Measurements from ENCODE around the gene ADCYAP1R1.

The ADCYAP1R1 gene

DNA sequence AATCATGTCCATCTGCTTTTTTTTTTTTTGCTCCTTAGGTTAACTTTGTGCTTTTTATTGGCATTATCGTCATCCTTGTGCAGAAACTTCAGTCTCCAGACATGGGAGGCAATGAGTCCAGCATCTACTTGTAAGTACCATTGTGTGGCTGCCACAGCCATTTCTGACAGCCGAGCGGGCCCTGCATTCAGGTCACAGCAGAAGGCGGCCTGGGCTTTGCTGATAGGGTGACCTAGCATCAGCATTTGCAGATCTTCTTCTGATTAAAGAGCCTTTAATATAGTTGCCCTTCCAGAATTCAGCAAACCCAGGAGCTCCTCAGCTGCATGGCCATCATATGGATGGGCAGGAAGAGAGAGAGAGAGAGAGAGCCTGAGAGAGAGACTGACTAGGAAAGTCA is 40.5 kb downstream of the ADCYAP1R1 start:
- no peak for DNase-seq

GRCh38 chr7:31093282-31093681 is 41.2 kb downstream of the ADCYAP1R1 start:
- DNase-seq: no peak

DNA sequence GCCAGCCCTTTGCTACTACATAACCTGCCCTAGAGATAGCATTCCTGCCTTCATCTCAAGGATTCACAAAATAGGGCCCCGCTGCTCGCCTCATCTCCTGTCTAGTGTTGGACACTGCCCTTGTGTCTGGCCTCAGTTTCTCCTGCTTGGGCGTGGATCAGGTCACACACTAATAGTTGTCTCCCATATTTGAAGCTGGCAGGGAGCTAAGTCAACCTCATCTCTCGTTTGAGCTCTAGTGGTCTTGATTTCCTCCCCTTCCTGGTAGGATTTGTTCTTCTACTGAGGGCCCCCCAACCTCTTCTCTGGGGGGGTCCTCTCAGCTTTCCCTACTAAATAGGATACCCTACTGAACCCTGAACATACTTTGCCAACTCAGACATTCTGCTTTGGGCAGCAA is 42.2 kb downstream of the ADCYAP1R1 start:
- DNase-seq: no peak

DNA sequence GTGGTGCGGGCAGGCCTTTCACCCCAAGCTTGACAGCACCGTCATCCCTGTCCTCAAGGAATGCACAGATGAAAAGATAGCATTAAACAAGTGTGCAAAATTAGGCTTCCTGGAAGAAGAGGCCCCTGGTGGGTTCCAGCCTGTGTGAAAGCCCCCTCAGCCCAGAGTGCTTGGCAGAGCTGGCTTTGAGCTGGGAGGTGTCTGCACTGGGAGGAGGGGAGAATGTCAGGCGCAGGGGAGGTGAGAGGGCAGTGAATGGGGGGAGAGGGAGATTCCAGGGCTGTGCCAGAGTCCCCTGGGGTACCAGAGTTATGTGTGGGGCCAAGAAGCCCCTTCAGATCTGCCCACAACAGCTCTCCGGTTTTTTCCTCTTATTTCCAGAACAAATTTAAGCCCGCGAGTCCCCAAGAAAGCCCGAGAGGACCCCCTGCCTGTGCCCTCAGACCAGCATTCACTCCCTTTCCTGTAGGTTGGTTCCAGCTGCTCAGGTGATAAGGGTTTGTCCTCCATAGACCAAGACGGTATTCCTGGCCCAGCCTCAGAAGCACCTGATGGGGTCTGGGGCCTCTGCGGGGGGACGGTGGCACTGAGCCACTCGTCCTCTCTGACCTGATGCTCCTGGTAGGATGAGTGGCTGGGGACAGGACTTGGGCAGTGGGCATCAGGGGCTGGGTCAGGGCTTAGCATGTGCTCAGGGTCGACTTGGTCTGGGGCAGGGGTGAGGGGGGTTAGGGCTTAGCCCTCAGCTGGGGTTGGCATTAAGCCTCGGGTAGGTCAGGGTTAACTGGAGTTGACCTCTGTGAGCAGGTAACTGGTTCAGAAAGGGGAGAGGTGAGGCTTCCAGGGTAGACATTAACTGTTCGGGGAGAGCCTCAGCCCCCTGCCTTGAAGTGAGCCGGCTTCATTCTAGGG is 43.4 kb downstream of the ADCYAP1R1 start:
- no peak for DNase-seq

DNA sequence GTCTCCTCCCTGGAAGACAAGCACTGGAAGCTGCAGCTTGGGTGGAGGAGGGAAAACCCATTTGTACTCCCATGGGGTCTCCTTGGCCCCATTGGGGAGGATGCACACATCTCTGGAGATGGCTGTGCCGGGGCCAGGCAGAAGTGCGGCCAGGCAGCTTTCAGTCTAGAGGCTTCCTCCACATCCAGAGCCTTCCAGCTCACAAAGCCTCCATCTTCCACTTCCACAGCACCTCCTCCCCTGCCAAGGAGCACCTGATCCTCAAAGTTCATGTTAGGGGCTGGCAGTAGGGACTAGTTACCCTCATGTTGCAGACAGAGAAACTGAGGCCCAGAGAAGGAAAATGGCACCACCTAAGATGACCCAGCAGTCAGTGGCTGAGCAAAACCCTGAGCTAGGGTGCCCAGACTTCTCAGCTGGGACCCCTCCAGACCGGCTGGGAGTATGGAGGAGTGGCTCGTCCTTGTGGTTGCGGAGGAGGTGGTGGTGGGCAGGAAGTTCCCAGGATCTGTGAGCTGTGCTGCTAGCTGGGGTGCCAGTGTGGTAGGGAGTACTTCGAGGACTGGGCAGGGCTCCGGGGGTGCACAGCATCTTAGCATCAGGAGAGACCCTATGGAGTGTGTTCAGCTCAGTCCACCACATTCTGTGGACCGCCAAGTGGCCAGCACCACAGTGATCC is 44.2 kb downstream of the ADCYAP1R1 start:
- no peak for DNase-seq

- no peak for DNase-seq
Measured at GRCh38 chr7:31096877-31097258, 44.8 kb downstream of the ADCYAP1R1 start.

DNA sequence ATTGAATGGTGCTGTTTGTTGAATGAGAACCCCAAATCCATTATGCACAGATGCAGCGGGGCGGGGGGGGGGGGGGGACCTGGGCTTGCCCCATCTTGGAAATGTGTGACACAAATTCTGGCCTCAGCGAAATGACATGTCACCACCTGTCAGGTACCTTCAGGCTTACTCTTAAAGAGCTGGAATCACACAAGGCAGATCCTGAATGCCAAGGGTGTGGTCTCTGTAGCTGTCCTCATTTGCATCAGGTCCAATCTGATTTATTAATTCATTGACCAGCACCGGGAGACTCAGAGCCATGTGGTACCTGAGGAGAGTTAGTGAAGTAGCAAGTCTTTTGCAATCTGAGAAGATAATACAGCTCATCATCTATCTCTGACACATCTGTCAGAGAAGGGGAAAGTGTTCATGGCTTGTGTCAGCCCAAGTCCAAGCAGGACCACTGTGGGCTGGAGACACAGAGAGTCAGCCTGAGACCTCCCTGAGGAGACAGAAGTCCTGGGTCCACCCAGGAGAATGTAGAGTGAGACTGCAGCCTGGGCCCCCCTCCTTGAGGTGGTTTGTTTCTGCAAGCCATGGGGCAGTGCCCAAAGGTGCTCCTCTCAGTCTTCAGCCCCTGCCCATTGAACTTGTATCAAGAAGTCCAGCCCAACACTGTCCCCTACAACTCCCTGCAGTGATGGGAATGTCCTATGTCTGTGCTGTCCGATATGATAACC is 46.7 kb downstream of the ADCYAP1R1 start:
- DNase-seq: no peak

DNA sequence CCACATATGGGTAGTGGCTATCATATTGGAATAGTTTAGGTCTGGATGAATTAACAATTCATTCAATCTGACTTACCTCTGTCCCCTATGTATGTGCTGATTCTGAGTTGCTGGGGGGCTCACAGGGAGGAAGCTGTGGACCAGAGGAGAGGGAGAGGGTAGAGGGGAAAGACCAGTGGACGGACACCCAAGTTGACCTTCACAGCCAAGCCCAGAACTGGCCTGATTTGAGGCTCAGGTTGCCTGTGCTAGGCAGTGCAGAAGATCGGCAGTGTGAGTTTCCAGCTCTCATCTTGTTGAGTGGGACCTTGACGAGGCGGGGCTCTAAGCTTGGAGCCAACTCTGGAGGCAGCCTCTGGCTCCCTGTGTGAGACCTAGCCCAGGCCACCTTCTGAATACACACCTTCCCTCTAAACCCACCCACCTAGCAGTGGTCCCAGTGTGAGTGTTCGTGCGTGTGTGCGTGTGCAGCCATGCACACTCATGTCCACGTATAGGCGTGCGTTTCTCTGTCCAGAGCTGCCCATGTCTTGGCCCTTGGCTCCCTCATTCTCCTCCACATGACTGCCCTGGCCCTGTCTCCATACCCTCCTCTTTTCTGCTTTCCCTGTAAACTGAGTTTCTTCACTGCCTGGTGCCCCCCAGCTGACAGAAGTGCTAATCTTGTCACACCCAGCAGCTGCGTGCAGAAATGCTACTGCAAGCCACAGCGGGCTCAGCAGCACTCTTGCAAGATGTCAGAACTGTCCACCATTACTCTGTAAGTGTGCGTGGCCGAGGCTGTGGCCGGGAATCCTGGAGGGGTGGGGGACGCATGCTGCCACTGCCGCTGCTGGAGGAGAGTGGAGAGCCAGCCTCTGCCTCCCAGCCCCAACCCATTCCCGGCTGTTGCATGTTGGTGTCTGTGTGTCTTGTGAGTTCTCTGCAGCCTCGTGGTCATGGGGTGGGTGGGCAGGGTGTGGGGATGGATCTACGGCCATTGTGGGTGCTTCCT is 47.6 kb downstream of the ADCYAP1R1 start:
- DNase-seq: no peak

DNA sequence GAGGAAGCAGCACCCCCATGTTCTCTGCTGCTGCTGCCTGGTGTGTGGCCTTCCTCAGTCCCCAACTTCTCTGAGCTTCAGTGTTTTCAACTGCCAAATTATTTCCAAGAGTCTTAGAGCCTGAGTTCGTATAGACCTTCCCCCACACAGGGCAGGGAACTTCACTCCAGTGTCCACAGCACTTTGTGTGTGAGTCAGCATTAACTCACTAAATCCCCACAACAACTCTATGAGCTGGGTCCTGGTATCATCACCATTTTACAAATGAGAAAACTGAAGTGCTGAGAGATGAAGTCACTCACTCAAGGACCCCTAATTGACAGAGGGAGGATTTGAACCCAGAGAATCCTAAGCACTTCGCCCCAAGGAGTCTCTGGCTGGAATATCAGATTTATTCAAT is 48.3 kb downstream of the ADCYAP1R1 start:
- no peak for DNase-seq

- DNase-seq: no peak
Measured at GRCh38 chr7:31100871-31101270, 48.8 kb downstream of the ADCYAP1R1 start.

DNA sequence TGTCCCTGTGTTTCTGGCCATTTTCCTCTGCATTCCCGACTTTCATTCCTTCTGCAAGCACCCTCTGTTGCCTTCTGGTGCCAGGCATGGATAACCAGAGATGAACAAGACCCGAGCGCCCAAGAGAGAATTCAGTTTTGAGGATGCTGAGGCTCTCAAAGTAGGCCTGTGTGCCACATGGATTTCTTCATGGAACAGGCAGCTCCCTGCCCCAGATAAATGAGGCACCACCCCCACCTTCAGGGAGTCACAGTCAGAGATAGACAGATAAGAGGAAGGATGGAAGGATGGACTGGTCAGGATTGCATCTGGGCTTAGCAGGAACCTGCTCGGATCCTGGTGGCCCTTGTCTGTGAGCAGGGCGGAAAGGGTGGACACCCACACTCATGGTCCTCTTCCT is 49.4 kb downstream of the ADCYAP1R1 start:
- DNase-seq: no peak

- DNase-seq: no peak
Measured at GRCh38 chr7:31102151-31102972, 50.3 kb downstream of the ADCYAP1R1 start.

GRCh38 chr7:31102973-31103850 is 51.1 kb downstream of the ADCYAP1R1 start:
- no peak for DNase-seq

DNA sequence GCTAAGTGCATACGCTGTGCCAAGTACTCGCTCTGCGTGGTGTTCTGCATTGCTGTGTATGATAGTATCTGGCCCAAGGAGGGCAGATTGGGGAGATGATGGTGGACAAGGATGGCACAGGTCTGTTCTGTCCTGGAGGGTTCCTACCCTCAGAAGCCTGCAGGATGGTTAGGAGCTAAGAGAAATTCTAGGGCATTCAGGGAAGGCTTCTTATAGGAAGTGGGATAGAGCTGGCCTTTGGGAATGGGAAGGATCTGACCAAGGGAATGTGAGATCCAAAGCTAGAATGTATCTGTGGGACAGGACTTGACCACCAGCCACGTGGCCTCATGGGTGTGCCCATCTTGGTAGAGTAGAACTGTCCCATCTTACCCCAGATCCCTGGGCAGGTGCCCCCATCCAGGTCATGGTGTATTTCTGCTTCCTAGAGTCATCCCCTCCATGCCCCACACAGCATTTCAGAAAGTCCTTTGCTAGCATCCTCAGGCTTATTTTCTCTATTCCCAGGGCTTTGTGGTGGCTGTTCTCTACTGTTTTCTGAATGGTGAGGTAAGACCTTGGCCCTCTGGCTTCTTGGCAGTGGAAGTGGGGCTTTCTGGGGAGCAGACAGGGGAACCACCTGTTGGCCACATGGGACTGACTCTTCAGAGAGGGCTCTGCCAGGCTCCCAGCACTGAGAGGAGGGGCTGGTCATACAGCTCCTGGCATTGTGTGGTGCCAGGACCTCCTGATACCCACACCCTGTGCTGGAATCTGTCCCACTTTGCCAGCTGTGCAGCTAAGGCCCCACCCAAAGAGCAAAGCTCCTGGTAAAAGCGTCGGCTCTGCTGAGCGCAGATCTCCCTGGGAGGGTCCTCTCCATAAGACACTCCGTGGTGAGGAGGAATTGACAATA is 52.5 kb downstream of the ADCYAP1R1 start:
- no peak for DNase-seq

- no peak for DNase-seq
Measured at GRCh38 chr7:31105256-31105950, 53.3 kb downstream of the ADCYAP1R1 start.

GRCh38 chr7:31106303-31107105 is 54.4 kb downstream of the ADCYAP1R1 start:
- DNase-seq: no peak

Data from activated CD4-positive, alpha-beta T cell treated with anti-CD3 and anti-CD28 coated beads for 4 hours (primary cell).